Memory B cell (primary cell): ENCODE data around the gene PCDHB9.

Source experiments
- ATAC-seq: fragments of 150-1000 bp; cut with Tn5 transposase; 2 replicates; pipeline ENCODE4 v1.10.0; 2021; ENCODE audit warnings: low read depth, mild to moderate bottlenecking, moderate library complexity
- DNase-seq, 2 donors: peaks; one replicate each; pipeline ENCODE4 v3.0.0; 2022; ENCODE audit warnings: low spot score in 2 of 2
- H3K27ac Mint-ChIP-seq: one replicate; pipeline ENCODE4 v1.8.0; 2022; ENCODE audit warnings: mild to moderate bottlenecking, moderate library complexity, mixed read lengths
- H3K27me3 Mint-ChIP-seq: one replicate; pipeline ENCODE4 v1.8.0; 2022; ENCODE audit warnings: mixed read lengths
- H3K36me3 Mint-ChIP-seq: one replicate; pipeline ENCODE4 v1.8.0; 2022; ENCODE audit warnings: mild to moderate bottlenecking, mixed read lengths
- H3K4me1 Mint-ChIP-seq: one replicate; pipeline ENCODE4 v1.8.0; 2022; ENCODE audit warnings: mixed read lengths
- H3K4me3 Mint-ChIP-seq: one replicate; pipeline ENCODE4 v1.8.0; 2022; ENCODE audit warnings: mild to moderate bottlenecking, moderate library complexity, mixed read lengths
- H3K9me3 Mint-ChIP-seq: one replicate; pipeline ENCODE4 v1.8.0; 2022; ENCODE audit warnings: mixed read lengths

PCDHB9 gene

DNA sequence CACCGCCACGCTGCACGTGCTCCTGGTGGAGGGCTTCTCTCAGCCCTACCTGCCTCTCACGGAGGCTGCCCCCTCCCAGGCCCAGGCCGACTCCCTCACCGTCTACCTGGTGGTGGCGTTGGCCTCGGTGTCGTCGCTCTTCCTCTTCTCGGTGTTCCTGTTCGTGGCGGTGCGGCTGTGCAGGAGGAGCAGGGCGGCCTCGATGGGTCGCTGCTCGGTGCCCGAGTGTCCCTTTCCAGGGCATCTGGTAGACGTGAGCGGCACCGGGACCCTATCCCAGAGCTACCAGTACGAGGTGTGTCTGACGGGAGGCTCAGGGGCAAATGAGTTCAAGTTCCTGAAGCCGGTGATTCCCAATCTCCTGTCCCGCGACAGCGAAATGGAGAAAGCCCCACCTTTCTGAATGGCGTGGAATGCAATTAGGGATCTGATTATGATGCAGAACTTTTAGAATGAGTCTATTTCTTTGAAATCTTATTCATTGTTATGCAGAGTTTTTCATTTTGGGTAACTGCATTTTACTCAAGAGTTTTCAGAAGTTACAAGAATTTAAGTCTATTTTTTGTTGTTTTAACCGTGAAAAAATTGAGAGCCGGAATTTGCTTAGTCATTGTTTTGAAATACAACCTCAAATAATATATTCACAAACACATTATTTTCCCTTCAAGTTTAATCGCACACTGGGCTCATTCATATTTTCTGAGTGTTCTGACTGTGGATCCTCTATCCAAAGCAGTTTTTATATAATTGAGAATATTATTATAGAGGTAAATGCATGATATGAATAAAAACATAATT is 49.8 kb downstream of the PCDHB9 start:
- DNase-seq (no peak), ATAC-seq (no peak)
- Mint-ChIP-seq H3K4me3 (no peak overlapping the region), H3K4me1 (no peaks in the 10 kb centered on the region), H3K27me3 (peaks cover 7% of the 10 kb centered on the region), H3K9me3 (peaks cover 26% of the 10 kb centered on the region), H3K36me3 (peaks cover 8% of the 10 kb centered on the region), H3K27ac (no peak overlapping the region)
